ENCODE measurements around the gene SLC38A4. TPM values are rescaled to one million over a fixed set of nuclear protein-coding genes. Genes with fewer than 3 reads are reported as not detected.

SLC38A4 gene
- total and polyA plus RNA-seq, 2 donors (not counting 1 experiment from before 2014, with no cell fraction given): 5.5 to 6.1 TPM

DNA sequence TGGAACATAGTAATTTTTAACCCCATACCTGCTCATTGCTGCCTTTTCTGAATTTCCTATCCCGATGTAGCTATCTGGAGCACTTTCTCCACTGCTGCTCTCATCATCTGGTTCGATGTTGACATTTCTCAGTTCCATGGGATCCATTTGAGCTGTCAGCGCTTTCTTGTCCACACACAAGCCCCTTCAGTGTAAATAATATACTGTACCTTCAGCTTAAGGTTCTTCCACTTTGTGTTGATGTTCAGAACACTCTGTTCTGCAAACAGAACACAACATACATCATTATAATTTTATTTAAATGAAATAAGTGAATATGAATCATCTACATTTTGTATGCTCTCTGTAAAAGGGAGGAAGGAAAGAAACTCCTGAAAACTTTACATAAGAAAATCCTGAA, 32.9 kb downstream of the SLC38A4 start:
- H3K4me3 ChIP-seq (replicated peaks in 1 of 4; ENCODE audit: control extremely low read depth in 1 of 4, insufficient read depth in 1 of 4, low read depth in 3 of 4, low read length in 4 of 4): no peak overlapping the region
- no peaks in the 10 kb centered on the region for H3K36me3 ChIP-seq (ENCODE audit: control insufficient read depth, insufficient read depth, low read length)
- TF ChIP-seq, protein P1, sequence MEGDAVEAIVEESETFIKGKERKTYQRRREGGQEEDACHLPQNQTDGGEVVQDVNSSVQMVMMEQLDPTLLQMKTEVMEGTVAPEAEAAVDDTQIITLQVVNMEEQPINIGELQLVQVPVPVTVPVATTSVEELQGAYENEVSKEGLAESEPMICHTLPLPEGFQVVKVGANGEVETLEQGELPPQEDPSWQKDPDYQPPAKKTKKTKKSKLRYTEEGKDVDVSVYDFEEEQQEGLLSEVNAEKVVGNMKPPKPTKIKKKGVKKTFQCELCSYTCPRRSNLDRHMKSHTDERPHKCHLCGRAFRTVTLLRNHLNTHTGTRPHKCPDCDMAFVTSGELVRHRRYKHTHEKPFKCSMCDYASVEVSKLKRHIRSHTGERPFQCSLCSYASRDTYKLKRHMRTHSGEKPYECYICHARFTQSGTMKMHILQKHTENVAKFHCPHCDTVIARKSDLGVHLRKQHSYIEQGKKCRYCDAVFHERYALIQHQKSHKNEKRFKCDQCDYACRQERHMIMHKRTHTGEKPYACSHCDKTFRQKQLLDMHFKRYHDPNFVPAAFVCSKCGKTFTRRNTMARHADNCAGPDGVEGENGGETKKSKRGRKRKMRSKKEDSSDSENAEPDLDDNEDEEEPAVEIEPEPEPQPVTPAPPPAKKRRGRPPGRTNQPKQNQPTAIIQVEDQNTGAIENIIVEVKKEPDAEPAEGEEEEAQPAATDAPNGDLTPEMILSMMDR (conservative IDR thresholded peaks at IDR 0.05 in 1 of 2, IDR thresholded peaks at IDR 0.05 in 1 of 2; ENCODE audit: low read depth in 1 of 2, low read length in 2 of 2): no peak
- no peak for TF ChIP-seq EZH2 (IDR thresholded peaks at IDR 0.05; ENCODE audit: low read length, missing control alignments)
- no peak overlapping the region for H3K27ac ChIP-seq (ENCODE audit: insufficient read depth, low read length)
- no peaks in the 10 kb centered on the region for H3K9me3 ChIP-seq (ENCODE audit: control insufficient read depth, insufficient read depth, low read depth, low read length)
- H3K9ac ChIP-seq (ENCODE audit: insufficient read depth, low read length): no peak overlapping the region
- peaks cover 5% of the 10 kb centered on the region for H3K4me1 ChIP-seq (ENCODE audit: control insufficient read depth, extremely low read depth, insufficient read depth, low read length)
- H3K4me2 ChIP-seq (ENCODE audit: extremely low read depth, insufficient read depth, low read length): no peak overlapping the region
- no peak for DNase-seq (ENCODE audit: low read depth in 2 of 2)
- no peak overlapping the region for H2AFZ ChIP-seq (ENCODE audit: low read length)
- no peaks in the 10 kb centered on the region for H4K20me1 ChIP-seq (ENCODE audit: control insufficient read depth, extremely low read depth, insufficient read depth, low read length)
- no peaks in the 10 kb centered on the region for H3K79me2 ChIP-seq (ENCODE audit: control insufficient read depth, insufficient read depth, low read length)
- H3K27me3 ChIP-seq (ENCODE audit: control insufficient read depth, insufficient read depth, low read length): no peaks in the 10 kb centered on the region

DNA sequence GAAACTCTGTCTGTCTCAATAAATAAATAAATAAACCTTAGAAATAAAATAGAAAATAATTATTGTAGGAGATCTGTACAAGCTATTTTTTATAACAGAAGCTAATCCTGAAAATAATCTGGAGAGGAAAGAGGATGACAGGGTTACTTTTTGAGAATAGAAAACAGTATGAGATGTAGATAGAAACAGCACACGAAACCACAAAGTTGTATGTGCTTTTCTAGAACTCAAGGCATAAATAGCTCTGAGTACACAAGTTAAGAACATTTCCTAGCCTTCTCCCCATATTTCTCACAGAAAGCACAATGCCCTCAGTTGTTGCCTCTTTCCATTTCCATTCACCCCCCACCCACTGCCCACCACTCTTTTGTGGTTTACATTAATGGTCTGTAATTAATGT, 35.7 kb downstream of the SLC38A4 start:
- Histone ChIP-seq H3K27me3 (ENCODE audit: control insufficient read depth, insufficient read depth, low read length) (no peaks in the 10 kb centered on the region), H3K27ac (ENCODE audit: insufficient read depth, low read length) (no peak overlapping the region), H3K4me3 (replicated peaks in 1 of 4; ENCODE audit: control extremely low read depth in 1 of 4, insufficient read depth in 1 of 4, low read depth in 3 of 4, low read length in 4 of 4) (no peak overlapping the region), H3K4me1 (ENCODE audit: control insufficient read depth, extremely low read depth, insufficient read depth, low read length) (peaks cover 21% of the 10 kb centered on the region), H3K36me3 (ENCODE audit: control insufficient read depth, insufficient read depth, low read length) (no peaks in the 10 kb centered on the region), H2AFZ (ENCODE audit: low read length) (no peak overlapping the region), H3K9me3 (ENCODE audit: control insufficient read depth, insufficient read depth, low read depth, low read length) (no peaks in the 10 kb centered on the region), H4K20me1 (ENCODE audit: control insufficient read depth, extremely low read depth, insufficient read depth, low read length) (no peaks in the 10 kb centered on the region), H3K79me2 (ENCODE audit: control insufficient read depth, insufficient read depth, low read length) (no peaks in the 10 kb centered on the region), H3K4me2 (ENCODE audit: extremely low read depth, insufficient read depth, low read length) (no peak overlapping the region), H3K9ac (ENCODE audit: insufficient read depth, low read length) (no peak overlapping the region)
- no peak for DNase-seq (ENCODE audit: low read depth in 2 of 2)
- TF ChIP-seq, protein P1 (conservative IDR thresholded peaks at IDR 0.05 in 1 of 2, IDR thresholded peaks at IDR 0.05 in 1 of 2; ENCODE audit: low read depth in 1 of 2, low read length in 2 of 2): no peak
- no peak for TF ChIP-seq EZH2 (IDR thresholded peaks at IDR 0.05; ENCODE audit: low read length, missing control alignments)

DNA sequence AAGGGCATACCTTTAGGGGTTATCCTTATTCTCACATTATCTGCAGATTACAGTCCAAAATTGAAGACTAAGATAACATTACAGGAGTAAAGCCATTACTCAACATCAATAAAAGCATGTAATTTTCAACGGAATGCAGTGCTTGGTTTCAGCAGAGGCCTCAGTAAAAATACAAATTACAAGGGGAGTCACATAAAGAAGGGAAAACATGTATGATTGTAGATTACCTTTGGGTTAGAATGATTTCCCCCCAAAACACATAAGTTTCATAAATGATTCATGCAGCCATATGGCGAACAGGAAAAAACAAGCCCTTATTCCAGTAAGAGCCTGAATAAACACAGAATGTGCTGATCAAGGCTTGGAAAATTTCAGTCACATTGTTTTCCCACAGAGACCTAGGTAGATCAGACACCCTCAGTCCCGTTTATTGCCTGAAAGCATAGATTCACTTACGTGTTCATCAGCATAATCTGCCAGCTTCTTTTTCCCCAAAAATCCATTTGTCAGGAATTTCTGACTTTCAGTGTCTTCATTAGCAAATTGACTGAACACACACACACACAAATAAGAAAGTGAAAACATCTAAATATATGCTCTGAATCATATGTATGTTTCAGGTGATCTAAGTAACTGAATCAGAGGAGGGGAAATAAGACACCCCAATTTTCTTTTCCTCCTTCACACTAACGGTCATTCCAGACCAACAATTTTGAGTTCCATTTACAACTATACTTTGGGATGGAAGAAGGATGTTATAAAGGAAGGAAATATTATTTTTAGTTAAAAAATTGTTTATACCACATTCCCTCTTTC, 37.5 kb downstream of the SLC38A4 start:
- Histone ChIP-seq H3K4me1 (ENCODE audit: control insufficient read depth, extremely low read depth, insufficient read depth, low read length) (peaks cover 26% of the 10 kb centered on the region), H2AFZ (ENCODE audit: low read length) (no peak overlapping the region), H3K9me3 (ENCODE audit: control insufficient read depth, insufficient read depth, low read depth, low read length) (no peaks in the 10 kb centered on the region), H3K4me3 (replicated peaks in 1 of 4; ENCODE audit: control extremely low read depth in 1 of 4, insufficient read depth in 1 of 4, low read depth in 3 of 4, low read length in 4 of 4) (no peak overlapping the region), H3K9ac (ENCODE audit: insufficient read depth, low read length) (no peak overlapping the region), H4K20me1 (ENCODE audit: control insufficient read depth, extremely low read depth, insufficient read depth, low read length) (no peaks in the 10 kb centered on the region), H3K27me3 (ENCODE audit: control insufficient read depth, insufficient read depth, low read length) (no peaks in the 10 kb centered on the region), H3K36me3 (ENCODE audit: control insufficient read depth, insufficient read depth, low read length) (no peaks in the 10 kb centered on the region), H3K27ac (ENCODE audit: insufficient read depth, low read length) (no peak overlapping the region), H3K4me2 (ENCODE audit: extremely low read depth, insufficient read depth, low read length) (no peak overlapping the region), H3K79me2 (ENCODE audit: control insufficient read depth, insufficient read depth, low read length) (no peaks in the 10 kb centered on the region)
- TF ChIP-seq, protein P1 (conservative IDR thresholded peaks at IDR 0.05 in 1 of 2, IDR thresholded peaks at IDR 0.05 in 1 of 2; ENCODE audit: low read depth in 1 of 2, low read length in 2 of 2): no peak
- no peak for TF ChIP-seq EZH2 (IDR thresholded peaks at IDR 0.05; ENCODE audit: low read length, missing control alignments)
- DNase-seq (ENCODE audit: low read depth in 2 of 2): peak; percentile 19 to 25
